Stimulated activated CD4-positive, alpha-beta T cell treated with anti-CD3 and anti-CD28 coated beads, Interleukin-1b, Interleukin-23, amount 100 ng/mL, for 1 hour (primary cell): Measurements from ENCODE around the gene DUS3L.
A peak's percentile ranks its signal among the peaks of the same experiment; 100 is the strongest.

ENCODE experiments used
- DNase-seq, 2 donors: peaks; one replicate each; pipeline ENCODE4 v3.0.0-alpha.2; 2020; ENCODE audit warnings: low read depth in 2 of 2

Gene DUS3L

DNA sequence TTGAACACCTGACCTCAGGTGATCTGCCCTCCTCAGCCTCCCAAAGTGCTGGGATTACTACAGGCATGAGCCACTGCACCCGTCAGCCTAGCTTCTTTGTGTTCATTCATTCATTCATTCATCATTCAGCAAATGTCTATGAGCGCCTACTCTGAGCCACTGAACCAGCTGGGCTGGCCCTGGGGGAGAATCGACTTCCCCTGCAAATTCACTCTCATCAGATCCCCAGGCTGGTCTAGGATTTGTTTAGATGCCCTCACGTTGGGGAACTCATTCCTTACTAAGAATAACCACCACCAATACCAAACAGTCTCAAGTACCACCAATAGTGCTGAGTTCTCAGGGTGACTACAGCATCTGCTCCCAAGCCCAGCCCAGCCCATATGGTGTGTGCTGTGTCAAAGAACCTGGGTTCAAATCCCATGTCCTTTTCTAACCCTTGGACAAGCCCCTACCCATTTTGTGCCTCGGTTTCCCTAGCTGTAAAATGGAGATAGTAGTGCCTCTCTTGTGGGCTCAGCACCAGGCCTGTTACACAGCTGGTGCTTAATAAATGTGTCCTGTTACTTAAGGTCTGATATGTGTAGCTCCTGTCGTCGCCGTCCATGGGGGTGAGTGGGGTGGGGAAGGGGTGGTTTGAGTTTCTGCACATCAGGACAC is 30.7 kb upstream of the DUS3L start:
- no peak for DNase-seq

- DNase-seq, result no peak
These were observed 29.8 kb upstream of the DUS3L start for GRCh38 chr19:5820785-5821184.

DNA sequence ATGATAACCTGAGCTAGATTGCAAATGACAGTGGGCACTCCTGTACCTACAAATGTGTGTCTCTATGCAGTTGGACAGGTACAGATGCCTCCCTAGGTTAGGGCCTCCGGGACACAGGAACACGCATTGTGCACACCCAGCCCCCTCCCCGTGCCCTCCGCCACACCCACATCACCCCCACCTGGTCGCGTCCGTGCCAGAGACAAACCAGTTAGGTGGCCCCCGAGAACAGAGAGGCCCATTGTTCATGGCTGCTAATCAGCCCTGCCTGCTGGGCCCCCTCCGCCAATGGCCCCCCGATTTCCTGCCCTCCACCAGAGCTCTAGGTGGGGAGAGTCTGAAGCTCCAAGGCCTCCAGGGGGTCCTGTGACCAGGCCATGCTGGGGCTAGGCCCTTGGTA is 27.6 kb upstream of the DUS3L start:
- no peak for DNase-seq

GRCh38 chr19:5817218-5817617 is 26.3 kb upstream of the DUS3L start:
- no peak for DNase-seq

DNA sequence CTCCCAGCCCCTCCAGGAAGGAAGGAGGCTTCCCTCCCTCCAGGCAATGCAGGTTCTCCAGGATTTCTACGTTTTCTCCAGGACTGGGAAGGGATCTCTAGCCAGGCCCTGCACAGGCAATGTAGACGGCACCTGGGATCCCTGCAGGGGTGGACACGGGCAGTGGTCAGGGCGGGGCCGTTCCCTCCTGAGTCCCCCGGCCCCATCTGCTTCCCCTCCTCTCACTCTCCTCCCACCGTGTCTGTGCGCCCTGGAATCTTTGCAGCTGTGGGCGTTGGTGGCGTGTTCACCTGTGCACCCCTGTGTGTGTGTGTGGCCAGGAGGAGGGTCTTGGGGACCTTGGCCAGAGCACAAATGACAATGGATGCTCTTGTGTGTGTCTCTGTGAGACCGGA is 23.9 kb upstream of the DUS3L start:
- DNase-seq, result no peak

- DNase-seq, result no peak
These were observed 23.3 kb upstream of the DUS3L start for GRCh38 chr19:5814123-5814851.

DNA sequence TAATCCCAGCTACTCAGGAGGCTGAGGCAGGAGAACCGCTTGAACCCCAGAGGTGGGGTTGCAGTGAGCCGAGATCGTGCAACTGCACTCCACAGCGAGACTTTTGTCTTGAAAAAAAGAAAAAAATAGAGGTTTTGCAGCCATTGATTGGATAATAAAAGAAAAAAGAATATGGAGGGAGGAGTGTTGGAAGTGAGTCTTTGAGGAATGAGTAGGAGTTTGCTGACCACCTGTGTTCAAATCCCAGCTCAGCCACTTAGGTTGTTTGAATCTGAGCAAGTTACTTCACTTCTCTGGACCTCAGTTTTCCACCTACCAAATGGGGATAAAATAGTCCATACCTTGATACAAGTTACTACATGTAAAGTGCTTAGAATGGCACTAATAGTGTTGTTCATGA is 20.2 kb upstream of the DUS3L start:
- no peak for DNase-seq

GRCh38 chr19:5809469-5809868 is 18.5 kb upstream of the DUS3L start:
- no peak for DNase-seq

DNA sequence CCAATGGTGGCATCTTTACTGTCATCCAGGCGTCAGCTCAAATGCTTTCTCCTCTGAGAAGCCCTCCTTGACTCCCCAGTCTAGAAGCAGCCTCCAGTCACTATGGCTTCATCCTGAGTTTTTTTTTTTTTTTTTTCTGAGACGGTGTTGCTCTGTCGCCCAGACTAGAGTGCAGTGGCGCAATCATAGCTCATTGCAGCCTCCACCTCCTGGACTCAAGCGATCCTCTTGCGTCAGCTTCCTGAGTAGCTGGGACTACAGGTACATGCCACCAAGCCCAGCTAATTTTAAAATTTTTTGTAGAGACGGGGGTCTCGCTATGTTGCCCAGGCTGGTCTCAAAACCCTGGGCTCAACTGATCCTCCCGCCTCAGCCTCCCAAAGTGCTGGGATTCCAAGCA is 18.1 kb upstream of the DUS3L start:
- no peak for DNase-seq

GRCh38 chr19:5808120-5808816 is 17.3 kb upstream of the DUS3L start:
- no peak for DNase-seq

DNA sequence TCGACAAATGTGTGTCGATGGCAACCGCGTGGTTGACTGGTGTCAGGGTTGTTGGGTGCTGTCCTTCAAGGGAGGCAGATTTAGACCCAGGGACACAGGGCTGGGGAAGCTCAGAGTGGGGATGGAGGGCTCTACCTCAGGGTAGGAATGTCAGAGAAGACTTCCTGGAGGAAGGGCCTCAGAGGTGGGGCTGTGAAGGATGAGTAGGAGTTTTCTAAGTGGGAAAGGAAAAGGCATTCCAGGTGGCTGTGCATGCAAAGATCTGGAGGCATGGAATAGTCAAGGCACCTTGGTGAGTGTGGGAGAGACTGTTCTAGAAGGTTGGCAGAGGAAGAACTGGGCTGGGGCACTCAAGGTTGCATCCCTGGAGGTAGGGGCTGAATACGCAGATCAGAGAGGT is 15.9 kb upstream of the DUS3L start:
- DNase-seq, result no peak

DNA sequence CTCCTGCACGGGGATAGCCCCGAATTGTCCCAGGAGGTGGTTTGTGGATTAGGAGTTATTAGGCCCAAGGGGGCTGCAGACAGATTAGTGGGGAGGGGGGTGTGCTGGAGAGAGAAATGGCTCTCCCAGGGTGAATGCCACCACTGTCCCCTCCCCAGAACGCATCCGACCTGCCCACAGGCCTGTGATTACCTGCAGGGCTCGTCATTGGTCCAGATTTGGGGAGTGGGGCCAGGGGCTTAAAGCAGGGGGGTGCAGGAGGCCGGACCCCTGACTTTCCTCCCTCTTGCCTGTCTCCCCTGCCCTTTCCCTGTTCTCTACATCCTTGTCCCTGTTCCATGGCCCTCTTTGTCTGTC is 15.1 kb upstream of the DUS3L start:
- DNase-seq, result no peak

DNA sequence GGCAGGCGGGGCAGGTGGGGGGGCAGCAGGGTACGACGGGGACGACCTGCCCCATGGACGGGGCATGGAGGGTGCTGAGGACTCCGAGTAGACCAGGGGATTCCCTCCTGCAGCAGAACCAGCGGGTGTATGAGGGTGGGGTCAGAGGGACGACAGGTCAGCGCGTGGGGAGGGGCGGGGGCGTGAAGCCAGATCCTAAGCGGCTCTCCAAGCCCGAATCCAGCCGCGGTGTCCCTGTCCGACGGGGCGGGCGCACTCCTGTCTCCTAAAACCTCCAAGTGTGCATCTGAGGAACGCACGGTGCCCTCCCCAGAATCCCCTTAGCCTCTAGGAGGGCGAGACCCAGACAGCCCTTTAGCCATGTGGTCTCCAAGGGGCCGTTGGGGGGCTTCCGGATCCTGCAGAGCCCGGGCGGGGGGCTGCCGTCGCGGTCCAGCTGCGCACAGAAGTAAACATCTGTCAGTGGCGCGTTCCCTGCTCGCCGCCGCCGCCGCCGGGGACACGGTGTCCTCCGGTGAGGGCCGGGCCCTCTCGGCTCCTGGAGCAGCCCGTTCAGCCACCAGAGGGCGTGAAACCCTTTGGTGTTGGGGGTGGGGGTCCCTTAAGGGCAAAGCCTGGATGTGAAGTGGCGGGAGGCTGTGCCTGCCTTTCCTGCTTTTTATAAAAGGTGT is 14.6 kb upstream of the DUS3L start:
- DNase-seq, result peak in 1 of 2 donors; percentile 10

DNA sequence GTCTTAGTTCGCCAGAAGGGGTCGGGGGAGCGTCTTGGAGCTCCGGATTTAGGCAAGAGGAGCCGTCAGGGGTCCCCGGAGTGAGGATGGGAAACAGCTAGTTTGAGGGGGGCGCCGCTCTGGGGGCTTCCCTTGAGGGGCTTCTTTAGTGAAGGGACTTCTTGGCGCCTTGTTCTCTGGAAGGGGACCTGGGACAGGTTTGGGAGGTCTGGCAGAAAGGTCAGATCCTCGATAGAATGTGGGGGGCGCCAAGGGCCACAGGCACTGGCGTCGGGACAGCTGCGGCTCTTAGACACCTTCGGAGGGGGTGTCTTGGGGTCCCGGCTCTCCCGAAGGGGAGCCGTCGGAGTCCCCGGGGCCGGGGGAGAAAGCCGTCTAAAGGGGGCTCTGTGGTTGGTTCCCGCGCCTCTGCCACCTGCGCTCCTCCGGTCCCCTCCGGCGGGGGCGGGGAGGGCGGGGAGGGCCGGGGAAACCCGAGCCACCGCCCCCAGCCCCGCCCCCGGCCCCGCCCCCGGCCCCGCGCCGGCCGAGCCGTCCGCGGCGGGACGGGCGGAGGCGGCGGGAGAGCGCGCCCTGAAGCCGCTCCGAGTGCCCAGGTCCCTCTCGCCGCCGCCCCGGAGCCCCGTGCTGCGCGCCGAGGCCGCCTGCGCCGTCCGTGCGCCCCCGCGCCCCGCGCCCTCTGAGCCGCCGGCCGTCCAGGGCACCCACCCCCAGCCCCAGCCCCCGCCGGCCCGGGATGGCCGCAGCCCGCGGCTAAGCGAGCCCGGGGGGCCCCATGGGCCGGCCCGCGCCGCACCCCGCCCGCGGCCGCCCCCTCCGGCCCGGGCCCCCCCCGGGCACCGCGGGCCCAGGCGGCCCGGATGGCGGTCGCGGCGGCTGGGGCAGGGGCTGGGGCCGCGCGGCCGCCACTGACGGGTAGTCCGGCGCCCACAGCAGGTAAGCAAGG is 13.8 kb upstream of the DUS3L start, which contains the start of gene NRTN:
Gene NRTN (plus strand): TSS at position 552 of the 946 bp plus-strand sequence. CDS start 19,099 bp downstream, outside the sequence.
- peak in 1 of 2 donors; percentile 11 for DNase-seq

- DNase-seq, result peak; percentile 81 to 87
These were observed 13.0 kb upstream of the DUS3L start for GRCh38 chr19:5803752-5804515.

DNA sequence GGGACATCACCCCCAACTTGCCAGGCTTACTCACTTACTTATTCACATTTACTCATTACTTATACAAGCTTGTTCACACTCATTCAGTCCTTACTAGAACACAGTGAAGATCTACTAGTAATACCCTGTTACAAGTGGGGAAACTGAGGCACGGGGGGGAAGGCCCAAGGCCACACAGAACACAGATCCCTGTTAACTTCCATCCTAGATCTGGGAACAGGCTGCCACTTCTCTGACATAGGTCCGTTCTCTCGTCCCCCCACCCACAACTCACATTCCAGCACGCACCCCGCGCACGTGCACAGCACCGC is 12.4 kb upstream of the DUS3L start:
- DNase-seq, result no peak

DNA sequence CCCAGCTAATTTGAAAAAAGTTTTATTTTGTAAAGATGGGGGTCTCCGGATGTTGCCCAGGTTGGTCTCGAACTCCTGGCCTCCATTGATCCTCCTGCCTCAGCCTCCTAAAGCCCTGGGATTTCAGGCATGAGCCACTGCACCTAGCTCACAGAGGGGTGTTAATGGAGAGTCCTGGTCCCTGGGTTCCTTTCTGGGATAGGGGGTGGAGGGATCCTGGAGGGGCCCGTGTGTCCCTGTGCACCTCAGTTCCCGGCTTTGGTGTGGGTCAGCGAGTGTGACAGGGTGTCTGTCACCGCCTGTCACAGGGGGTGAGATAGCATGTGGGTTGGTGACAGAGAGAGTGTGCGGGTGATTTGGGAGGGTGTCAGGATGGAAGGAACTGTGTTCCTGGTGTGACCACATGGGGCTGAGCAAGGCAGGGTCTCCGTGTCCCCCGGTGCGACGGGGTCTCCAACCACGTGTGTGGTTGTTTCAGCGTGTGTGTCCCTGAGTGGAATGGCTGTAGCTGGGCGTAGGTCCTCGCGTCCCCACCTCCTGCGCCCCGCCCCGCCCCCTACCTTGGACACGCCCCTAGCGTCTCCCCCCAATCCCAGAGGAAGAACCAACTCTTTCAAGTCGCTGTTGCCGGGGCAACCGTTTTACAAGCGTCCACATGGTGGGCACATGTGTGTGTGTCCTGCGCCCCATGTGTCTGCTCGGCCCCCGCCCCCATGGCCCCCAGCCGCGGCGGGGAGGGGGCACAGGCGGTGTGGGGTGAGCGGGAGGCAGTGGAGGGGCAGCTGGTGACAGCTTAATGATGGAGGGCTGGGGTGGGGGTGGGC is 11.0 kb upstream of the DUS3L start:
- no peak for DNase-seq

GRCh38 chr19:5800361-5801270 is 9.7 kb upstream of the DUS3L start:
- DNase-seq, result no peak
